ENCODE data around the gene HS3ST5. TPM values are rescaled to one million over a fixed set of nuclear protein-coding genes. Genes with fewer than 3 reads are reported as not detected.

The HS3ST5 gene
- total RNA-seq, 1 experiment from 2014 or later: not detected

DNA sequence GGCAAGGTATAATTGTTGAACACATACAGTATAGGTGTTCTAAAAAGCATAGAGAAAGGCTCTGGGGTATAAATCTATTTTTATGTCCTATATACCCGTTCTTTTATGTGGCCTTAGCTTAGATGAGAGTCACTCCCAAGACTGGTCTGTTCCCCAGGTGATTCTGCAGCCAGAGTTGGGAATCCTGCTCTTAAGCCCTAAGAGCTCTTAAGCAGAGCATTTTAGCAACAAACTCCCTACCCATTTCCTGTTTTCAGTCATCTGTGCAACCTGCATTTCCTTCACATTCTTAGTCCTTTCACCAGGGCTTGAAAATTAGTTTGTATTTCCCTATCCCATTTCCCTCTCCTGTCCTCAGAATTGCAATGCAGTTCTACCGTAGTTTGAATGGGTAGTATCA is 166.1 kb downstream of the HS3ST5 start (continued):
- TF ChIP-seq, protein P1, sequence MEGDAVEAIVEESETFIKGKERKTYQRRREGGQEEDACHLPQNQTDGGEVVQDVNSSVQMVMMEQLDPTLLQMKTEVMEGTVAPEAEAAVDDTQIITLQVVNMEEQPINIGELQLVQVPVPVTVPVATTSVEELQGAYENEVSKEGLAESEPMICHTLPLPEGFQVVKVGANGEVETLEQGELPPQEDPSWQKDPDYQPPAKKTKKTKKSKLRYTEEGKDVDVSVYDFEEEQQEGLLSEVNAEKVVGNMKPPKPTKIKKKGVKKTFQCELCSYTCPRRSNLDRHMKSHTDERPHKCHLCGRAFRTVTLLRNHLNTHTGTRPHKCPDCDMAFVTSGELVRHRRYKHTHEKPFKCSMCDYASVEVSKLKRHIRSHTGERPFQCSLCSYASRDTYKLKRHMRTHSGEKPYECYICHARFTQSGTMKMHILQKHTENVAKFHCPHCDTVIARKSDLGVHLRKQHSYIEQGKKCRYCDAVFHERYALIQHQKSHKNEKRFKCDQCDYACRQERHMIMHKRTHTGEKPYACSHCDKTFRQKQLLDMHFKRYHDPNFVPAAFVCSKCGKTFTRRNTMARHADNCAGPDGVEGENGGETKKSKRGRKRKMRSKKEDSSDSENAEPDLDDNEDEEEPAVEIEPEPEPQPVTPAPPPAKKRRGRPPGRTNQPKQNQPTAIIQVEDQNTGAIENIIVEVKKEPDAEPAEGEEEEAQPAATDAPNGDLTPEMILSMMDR (IDR thresholded peaks at IDR 0.05 in 2 of 3, conservative IDR thresholded peaks at IDR 0.05 in 1 of 3; ENCODE audit: borderline replicate concordance in 1 of 3, insufficient read depth in 1 of 3, low read depth in 2 of 3, low read length in 2 of 3): no peak
- TF ChIP-seq EZH2 (IDR thresholded peaks at IDR 0.05): no peak

DNA sequence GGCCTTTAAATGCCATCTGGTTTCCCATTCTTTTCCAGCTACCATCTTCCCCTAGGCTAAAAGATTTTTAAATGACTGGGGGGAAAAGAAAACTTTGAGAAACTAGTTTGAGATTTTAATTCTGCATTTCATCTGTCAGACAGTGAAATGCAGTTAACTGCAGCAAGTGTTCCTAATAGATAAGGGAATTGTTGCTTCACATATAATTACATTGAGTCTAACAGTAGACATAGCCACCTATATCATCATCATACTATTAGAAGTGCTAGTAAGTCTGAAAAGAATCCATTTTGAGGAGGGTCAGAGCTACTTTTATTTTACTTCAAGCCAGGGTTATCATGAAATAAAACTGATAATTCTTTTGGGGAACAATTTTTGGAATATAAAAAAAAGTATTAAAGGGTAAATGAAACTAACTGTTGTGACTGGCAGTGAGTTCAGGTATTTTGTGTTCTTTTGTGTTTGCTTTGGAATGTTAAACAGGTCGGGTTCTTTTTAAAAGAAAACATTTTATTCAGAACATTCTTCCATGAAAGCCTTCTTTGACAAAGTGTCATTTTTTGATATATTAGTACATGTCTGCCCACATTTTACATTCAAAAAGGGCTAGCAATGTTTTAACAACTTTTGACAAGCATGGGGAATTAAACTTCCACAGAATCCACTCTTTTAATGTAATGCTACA is 170.1 kb downstream of the HS3ST5 start:
- H3K9me2 ChIP-seq (ENCODE audit: insufficient read depth): no peaks in the 10 kb centered on the region
- ATAC-seq (no peak), DNase-seq (ENCODE audit: low read depth, low spot score) (no peak)
- no TSS peak for BruUV-seq (replicated peaks)
- no peak overlapping the region for H3K9ac ChIP-seq (ENCODE audit: low read length)
- POLR2A ChIA-PET: no interaction called here
- H3K4me1 ChIP-seq (ENCODE audit: control insufficient read depth in 1 of 2, insufficient read depth in 2 of 2, low read length in 2 of 2): no peaks in the 10 kb centered on the region
- no peaks in the 10 kb centered on the region for H4K20me1 ChIP-seq (ENCODE audit: insufficient read depth)
- RAD21 ChIA-PET (ENCODE audit: low non-redundant PET in 1 of 2, low total read pairs in 2 of 2, uncharacterized antibody in 2 of 2, unreplicated experiment in 2 of 2): no interaction called here
- CTCF ChIA-PET: interaction anchor here (1.1 kb wide), 1 partner anchor 64 kb away, joined by 3 read pairs; no protein-coding TSS in a partner anchor
- no peaks in the 10 kb centered on the region for H3K79me2 ChIP-seq (ENCODE audit: insufficient read depth, low read length)
- H2AFZ ChIP-seq (ENCODE audit: low read depth, low read length, poor library complexity, severe bottlenecking): no peak overlapping the region
- no peaks in the 10 kb centered on the region for H3K9me3 ChIP-seq (ENCODE audit: control insufficient read depth in 1 of 2, insufficient read depth in 1 of 2, low read depth in 1 of 2, low read length in 2 of 2)
- H3K4me3 ChIP-seq (replicated peaks in 1 of 2; ENCODE audit: low read depth in 1 of 2, low read length in 2 of 2): no peak overlapping the region
- H3K36me3 ChIP-seq (ENCODE audit: control insufficient read depth in 1 of 2, insufficient read depth in 2 of 2, low read length in 2 of 2): no peaks in the 10 kb centered on the region
- no peak overlapping the region for H3K27ac ChIP-seq (ENCODE audit: low read depth, low read length)
- peaks cover 33% of the 10 kb centered on the region for H3K27me3 ChIP-seq (ENCODE audit: insufficient read depth, low read length)
- intact Hi-C loops (cut with micrococcal nuclease): no loop called here
- H3K4me2 ChIP-seq (ENCODE audit: low read length): no peak overlapping the region
- TF ChIP-seq EZH2phosphoT487 (IDR thresholded peaks at IDR 0.05; ENCODE audit: borderline replicate concordance): no peak
- no peak for TF ChIP-seq SRF (IDR thresholded peaks at IDR 0.05; ENCODE audit: low read depth)
- TF ChIP-seq, protein P1 (IDR thresholded peaks at IDR 0.05 in 2 of 3, conservative IDR thresholded peaks at IDR 0.05 in 1 of 3; ENCODE audit: borderline replicate concordance in 1 of 3, insufficient read depth in 1 of 3, low read depth in 2 of 3, low read length in 2 of 3): no peak
- no peak for TF ChIP-seq EZH2 (IDR thresholded peaks at IDR 0.05)
- no peak for TF ChIP-seq RAD21 (IDR thresholded peaks at IDR 0.05; ENCODE audit: low read depth)
- no peak for TF ChIP-seq ELF1 (IDR thresholded peaks at IDR 0.05; ENCODE audit: borderline replicate concordance, low read depth)
- TF ChIP-seq, protein P2, sequence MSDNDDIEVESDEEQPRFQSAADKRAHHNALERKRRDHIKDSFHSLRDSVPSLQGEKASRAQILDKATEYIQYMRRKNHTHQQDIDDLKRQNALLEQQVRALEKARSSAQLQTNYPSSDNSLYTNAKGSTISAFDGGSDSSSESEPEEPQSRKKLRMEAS (IDR thresholded peaks at IDR 0.05): no peak
- TF ChIP-seq, protein P3, sequence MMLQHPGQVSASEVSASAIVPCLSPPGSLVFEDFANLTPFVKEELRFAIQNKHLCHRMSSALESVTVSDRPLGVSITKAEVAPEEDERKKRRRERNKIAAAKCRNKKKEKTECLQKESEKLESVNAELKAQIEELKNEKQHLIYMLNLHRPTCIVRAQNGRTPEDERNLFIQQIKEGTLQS (IDR thresholded peaks at IDR 0.05): no peak
- no peak for TF ChIP-seq CBX3 (IDR thresholded peaks at IDR 0.05; ENCODE audit: low read depth)
- TF ChIP-seq SP1 (IDR thresholded peaks at IDR 0.05; ENCODE audit: low read depth): no peak
- TF ChIP-seq POLR2A (IDR thresholded peaks at IDR 0.05; ENCODE audit: borderline replicate concordance, extremely low read depth, insufficient read depth, insufficient read length): no peak
- TF ChIP-seq, protein P4, sequence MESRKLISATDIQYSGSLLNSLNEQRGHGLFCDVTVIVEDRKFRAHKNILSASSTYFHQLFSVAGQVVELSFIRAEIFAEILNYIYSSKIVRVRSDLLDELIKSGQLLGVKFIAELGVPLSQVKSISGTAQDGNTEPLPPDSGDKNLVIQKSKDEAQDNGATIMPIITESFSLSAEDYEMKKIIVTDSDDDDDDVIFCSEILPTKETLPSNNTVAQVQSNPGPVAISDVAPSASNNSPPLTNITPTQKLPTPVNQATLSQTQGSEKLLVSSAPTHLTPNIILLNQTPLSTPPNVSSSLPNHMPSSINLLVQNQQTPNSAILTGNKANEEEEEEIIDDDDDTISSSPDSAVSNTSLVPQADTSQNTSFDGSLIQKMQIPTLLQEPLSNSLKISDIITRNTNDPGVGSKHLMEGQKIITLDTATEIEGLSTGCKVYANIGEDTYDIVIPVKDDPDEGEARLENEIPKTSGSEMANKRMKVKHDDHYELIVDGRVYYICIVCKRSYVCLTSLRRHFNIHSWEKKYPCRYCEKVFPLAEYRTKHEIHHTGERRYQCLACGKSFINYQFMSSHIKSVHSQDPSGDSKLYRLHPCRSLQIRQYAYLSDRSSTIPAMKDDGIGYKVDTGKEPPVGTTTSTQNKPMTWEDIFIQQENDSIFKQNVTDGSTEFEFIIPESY (IDR thresholded peaks at IDR 0.05; ENCODE audit: extremely low read depth, insufficient replicate concordance, low read length): no peak
- no peak for TF ChIP-seq CEBPB (IDR thresholded peaks at IDR 0.05; ENCODE audit: low read depth)
- TF ChIP-seq JUND (IDR thresholded peaks at IDR 0.05): no peak

Measured in HCT116 (cell line).